Activated CD8-positive, alpha-beta memory T cell treated with anti-CD3 and anti-CD28 coated beads for 4 hours (primary cell): ENCODE results near the gene CWC22.
"Not testable (repeated sequence)": the region's sequence is repeated elsewhere in the genome, so short reads cannot be mapped to it uniquely, and the experiment has no call there.

ENCODE experiments used
- DNase-seq, 2 donors: peaks; one replicate each; pipeline ENCODE4 v3.0.0-alpha.2; 2020; ENCODE audit warnings: low read depth in 2 of 2

CWC22 gene

DNA sequence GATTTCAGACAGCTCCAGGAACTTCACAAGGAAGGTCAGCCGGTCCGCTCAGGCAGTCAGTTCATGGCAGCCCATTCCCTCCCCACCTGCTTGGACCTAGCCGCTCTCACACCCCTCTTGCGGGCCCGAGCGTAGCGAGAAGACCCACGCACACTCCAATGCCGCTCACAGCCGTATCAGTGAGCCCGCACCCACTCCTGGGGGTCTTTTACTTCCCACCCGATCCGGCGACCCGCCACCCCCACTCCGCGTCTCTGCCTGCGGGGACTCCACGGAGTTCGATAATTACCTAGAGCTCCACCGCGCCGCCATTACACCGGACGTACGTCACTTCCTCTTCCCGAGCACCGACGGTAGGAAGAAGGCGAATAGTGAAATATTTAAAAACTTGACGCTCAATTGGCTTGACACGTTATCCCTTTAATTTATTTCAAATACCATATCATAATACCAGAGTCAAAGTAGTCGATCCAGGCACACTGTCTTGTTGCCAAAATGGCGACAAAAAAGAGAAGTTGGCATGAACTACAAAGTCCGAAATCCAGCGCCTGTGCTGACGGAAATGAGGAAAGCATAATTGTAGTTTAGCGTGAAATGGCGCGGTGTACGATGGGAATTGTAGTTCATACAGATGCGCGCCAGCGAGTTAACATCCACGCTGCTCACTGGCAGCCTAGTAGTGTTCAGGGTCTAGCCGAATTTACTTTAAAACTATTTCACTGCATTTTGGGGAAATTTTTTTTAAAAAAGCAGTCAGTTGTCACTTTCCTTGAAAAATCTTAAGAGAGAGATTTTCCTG, at the start of gene CWC22:
CWC22 (minus strand) TSS at position 517 of the 799 bp plus-strand sequence. CDS start 13,956 bp downstream, outside the sequence.
- peak; percentile 61 to 78 for DNase-seq

DNA sequence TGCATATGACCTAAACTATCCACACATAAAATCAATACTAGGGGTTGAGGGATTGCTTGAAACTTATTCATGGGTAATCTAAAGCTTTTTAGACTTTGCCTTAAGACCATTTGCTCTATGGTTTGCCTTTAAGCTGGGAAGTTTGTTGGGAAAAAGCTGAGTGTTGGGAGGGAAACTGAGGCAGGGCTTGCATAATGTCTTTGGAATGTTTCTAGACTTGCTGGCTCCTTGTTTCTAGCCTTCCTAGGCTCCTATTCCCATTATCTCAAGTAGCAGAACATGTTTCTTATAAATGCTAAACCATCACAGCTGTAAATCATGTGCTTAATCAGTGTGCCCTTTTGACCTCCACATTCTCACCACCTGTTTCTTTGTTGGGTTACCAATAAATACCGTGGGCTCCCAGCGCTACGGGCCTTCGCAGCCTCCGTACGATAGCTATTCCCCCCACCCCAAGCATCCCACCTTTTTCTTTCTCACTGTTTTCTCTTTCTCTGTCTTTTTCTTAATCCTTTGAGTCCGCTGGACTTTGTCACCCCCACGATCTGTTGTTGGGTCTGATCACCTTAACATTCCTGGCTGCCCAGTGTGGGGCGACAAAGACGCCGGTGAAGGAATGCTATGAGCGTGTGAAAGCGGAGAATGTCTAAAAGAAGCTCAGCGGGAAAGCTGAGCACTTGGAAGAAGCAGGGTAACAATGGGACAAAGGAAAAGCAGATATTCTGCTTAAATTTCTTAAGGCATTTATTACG, 49.4 kb upstream of the CWC22 start:
- no peak for DNase-seq

DNA sequence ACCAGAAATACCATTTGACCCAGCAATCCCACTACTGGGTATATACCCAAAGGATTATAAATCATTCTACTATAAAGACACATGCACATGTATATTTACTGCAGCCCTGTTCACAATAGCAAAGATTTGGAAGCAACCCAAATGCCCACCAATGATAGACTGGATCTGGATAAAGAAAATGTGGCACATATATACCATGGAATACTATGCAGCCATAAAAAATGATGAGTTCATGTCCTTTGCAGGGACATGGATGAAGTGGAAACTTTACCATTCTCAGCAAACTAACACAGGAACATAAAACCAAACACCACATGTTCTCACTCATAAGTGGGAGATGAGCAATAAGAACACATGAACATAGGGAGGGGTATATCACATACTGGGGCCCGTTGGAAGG, 47.5 kb upstream of the CWC22 start:
- DNase-seq = not testable (repeated sequence)

DNA sequence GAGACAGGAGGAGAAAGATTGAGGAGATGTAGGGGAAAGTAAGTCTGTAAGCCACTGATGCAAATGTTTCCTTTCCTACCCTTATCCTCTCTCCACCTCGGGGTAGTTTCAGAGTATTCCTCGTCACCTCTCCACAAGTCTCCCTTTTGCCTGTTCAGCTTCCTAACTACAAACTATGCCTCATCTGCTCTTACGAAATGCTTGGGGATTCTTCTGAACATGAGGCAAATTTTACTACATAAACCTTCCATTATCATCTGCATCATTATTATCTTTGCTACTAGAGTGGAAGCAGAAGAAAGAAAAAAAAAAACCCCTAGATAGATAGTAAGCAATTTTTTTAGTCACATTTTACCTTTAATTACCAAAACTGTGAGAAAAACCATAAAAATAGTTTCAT, 43.1 kb upstream of the CWC22 start:
- DNase-seq = no peak

DNA sequence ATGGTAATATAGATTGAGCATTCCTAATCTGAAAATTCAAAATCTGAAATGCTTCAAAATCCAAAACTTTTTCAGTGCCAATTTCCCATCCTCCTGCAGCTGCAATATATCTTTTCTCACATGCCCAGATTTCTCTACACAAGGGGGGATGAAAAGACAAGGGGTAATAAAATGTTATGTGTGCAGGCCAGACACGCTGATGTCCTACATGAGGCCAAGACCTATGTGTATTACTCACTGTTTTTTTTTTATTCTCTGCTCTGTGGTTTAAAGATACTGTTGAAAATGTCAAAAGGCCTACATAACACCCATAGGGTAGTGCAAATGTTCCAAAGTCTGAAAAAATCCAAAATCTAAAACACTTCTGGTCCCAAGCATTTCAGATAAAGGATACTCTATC, 41.2 kb upstream of the CWC22 start:
- DNase-seq = no peak

GRCh38 chr2:180046776-180047175, 39.7 kb upstream of the CWC22 start:
- no peak for DNase-seq

DNA sequence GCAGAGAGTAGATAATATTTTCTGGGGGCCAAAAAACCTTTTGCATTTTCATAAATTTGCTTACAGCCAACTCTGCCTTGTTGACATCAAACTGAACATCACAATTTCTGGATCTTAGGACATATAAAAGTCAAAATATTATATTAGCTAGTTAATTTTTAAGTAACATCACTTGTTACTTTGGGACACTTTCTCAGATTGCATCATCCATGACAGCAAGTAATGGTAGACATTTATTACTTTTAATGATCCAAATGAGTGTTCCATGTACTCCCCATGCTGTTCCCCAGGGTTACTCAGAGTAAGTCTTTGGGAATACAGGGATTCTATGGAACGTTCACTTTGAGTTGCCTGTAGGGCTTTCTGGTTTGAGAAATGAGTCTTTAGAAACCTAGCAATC, 39.1 kb upstream of the CWC22 start:
- DNase-seq = no peak

GRCh38 chr2:180040146-180040925, 33.2 kb upstream of the CWC22 start:
- DNase-seq = no peak

DNA sequence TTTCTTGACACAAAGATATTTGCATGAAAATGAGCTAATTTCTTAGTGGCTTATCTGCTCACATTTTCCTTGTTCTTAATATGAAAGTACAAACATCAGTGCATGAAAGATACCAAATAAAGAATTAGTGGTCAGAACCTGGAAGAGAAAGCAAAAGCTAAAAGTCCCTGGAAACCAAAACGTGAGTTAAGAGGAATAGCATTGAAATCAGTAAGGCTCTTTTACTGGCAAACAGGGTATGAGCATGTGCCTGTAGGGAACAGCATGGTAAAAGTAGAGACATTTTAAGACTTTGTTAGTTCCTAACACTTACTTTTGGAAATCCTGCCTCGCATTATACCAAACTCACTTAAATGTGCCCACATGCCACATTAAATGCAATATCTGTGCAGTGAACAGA, 31.9 kb upstream of the CWC22 start:
- no peak for DNase-seq

GRCh38 chr2:180033993-180034894, 27.1 kb upstream of the CWC22 start:
- no peak for DNase-seq

- no peak for DNase-seq
Measured at GRCh38 chr2:180029575-180029974, 22.5 kb upstream of the CWC22 start.

DNA sequence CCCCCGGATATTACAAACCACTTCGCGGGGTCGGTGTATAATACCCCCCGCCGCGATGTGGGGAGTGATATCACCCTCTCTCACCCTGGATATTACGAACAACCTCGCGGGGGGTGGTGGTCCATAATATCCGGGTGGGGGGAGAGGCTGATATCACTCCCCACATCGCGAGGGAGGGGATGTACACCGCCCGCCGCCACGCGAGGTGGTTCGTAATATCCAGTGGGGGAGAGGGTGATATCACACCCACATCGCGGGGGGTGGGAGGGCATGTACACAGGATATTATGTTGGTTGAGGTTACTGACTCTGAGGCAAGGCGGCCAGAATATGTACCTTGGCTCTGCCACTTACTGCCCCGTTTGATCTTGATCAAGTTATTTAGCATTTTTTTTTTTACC, 14.8 kb upstream of the CWC22 start:
- DNase-seq = no peak

DNA sequence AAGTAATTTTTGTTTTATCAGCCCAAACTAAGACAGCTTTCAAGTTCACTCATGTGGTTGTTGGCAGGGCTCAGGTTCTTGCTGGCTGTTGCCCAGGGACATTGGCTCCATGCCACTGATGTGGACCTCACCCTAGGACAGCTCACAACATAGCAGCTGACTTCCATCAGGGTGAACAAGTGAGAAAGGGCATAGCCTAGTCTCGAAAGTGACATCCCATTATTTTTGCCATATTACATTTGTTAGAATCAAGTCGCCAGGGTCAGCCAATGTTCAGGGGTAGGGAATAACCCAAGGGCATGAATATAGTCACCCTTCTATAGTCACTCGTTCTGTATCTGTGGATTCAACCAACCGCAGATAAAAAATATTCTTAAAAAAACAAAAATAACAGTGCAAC, 10.7 kb upstream of the CWC22 start:
- DNase-seq = no peak

DNA sequence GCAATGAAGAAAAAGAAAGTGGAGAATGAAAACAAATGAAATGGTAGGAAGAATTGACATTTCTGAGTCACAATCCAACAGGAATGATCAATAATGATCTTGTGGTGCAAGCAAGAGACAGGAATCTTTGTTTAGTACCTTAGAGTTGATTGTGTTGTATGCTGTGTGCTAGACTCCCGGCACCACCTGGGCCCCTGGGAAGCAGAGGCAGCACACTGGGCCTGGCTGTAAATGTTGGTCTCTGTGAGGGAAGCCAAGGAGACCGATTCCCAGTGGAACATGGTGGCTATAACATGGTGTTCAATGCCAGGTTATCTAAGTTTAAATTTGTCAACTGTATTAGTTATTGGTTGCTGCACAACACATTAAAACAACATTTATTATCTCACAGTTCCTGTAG, 9.8 kb upstream of the CWC22 start:
- DNase-seq = no peak

GRCh38 chr2:180015951-180016709, 9.0 kb upstream of the CWC22 start:
- DNase-seq = no peak

DNA sequence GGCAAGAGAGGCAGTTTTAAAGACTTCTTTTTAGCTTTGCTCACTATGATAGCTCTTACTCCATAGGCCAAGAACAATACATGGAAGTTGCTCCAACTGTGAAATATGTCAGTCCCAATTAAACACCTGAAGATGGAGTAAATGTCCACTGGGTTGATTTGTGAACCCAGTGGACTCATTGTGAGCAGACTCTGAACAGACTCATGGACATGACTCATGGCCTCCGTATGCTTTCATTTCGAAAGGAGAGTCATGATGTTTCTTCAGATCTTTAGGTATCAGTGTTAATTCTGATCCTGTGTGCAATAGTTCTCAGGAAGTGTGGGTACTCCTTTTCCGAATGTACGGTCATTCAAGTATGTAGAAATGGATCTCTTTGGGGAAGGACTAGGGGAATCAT, 5.4 kb upstream of the CWC22 start:
- DNase-seq = no peak

DNA sequence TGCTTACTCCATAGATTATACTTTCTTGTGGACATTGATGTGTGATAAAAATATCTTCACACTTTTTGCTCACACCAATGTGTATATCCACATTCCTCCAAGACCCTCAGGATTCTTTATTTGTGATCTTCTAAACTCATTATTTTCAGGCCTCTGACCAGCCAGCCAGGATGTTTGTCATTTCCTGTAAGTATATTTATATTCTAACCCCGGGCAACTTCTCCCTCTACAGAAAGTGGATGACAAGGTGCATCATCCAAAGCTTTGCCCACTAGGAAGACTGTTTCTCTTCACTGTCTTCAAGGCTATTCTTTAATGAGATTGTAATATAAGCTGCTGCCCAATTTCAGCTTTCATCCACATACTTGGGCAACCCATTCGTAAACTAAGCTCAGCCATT, 3.6 kb upstream of the CWC22 start:
- no peak for DNase-seq

- DNase-seq = no peak
Measured at GRCh38 chr2:180006231-180006630, 866 bp downstream of the CWC22 start.

DNA sequence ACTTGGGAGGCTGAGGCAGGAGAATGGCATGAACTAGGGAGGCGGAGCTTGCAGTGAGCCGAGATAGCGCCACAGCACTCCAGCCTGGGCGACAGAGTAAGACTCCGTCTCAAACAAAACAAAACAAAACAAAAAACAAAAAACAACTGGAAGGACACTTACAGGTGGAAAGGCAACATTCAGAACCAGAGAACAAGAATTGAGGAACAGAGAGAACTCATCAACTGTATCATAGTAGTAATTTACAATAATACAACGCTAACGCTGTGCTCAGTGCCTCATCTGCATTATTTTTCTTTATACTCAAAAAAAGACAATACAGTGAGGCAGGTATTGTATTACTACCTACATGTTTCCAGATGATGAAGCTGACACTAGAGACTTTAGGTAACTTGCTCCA, 1.6 kb downstream of the CWC22 start:
- DNase-seq = not testable (repeated sequence)

DNA sequence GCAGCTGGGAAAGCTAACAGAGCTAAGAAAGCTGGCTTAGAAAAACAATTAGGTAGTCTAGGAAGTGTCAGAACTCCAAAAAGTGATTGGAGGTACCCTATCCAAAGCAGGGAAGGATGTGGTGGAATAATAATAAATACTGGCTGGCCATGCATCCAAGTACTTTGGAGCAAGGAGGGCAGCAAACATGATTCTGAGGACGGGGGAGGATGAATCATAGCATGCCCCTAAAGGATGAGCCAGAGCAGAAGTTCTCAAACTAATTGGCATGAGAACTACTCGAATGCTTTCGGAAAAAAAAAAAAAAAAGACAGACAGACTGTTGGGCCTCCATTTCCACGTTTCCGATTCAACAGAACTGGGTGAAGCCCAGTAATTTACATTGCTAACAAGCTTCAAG, 2.4 kb downstream of the CWC22 start:
- no peak for DNase-seq

DNA sequence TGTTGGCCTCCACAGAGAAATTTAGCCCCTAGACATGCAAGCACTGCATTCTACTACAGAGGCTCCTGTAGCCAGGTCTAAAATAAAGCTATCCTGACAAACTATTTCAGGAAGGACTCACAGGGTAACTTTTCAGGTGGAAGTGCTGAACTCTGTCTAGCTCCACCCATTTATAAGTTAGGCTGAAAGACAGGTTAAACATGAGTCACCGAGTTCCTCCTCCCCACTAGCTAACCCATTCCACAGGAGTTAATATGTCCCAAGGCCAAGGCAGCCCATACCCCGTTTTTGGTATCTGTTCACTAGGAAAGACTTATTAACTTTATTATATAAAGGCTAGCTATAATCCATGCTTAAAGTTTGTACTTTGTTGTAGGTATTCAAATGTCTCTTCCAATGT, 3.5 kb downstream of the CWC22 start:
- DNase-seq = no peak
